HEK293 (cell line): ENCODE results near the gene CLIC5.

Source experiments
- CTCF ChIA-PET: fragments of 350-600 bp; formaldehyde crosslinking; extraction: SDS; loops from one replicate; lab custom pipeline; 2021; ENCODE audit warnings: antibody characterized with exemption; lab: Yijun Ruan, JAX
- POLR2A ChIA-PET: fragments of 300-600 bp; formaldehyde crosslinking; extraction: SDS; loops from one replicate; lab custom pipeline; 2020; ENCODE audit warnings: antibody characterized with exemption, inconsistent platforms; lab: Yijun Ruan, JAX
- H3K27ac ChIP-seq: fragments of 200-500 bp; sonication (Bioruptor generic); 2 replicates; pipeline ENCODE4 v1.5.1; 2014; ENCODE audit warnings: low read depth, low read length, control low read depth, inconsistent platforms; ENCODE audit errors: extremely low read depth
- H3K36me3 ChIP-seq, 2 experiments: fragments of 200-500 bp in 1 of 2; sonication (Bioruptor generic) in 1 of 2; 1 replicate in 1 of 2; 2 replicates in 1 of 2; pipeline ENCODE4 v1.5.1; 2014 to 2017; ENCODE audit warnings: inconsistent platforms in 2 of 2, low read length in 2 of 2; ENCODE audit not compliant: control insufficient read depth in 2 of 2, insufficient read depth in 1 of 2
- H3K4me1 ChIP-seq: fragments of 200-500 bp; sonication (Bioruptor generic); 2 replicates; pipeline ENCODE4 v1.5.1; 2014; ENCODE audit warnings: mild to moderate bottlenecking, low read length, inconsistent platforms; ENCODE audit not compliant: control insufficient read depth, insufficient read depth
- H3K4me3 ChIP-seq: 2 replicates; pipeline ENCODE4 v1.5.1; 2011; ENCODE audit warnings: low read depth, mild to moderate bottlenecking, control low read depth, low read length, moderate library complexity
- H3K9me3 ChIP-seq: fragments of 200-500 bp; sonication (Bioruptor generic); 2 replicates; pipeline ENCODE4 v1.5.1; 2014; ENCODE audit warnings: low read depth, low read length, inconsistent platforms; ENCODE audit not compliant: control insufficient read depth, insufficient read depth
- EGR2 ChIP-seq: fragments of 450-650 bp; formaldehyde crosslinking; IDR thresholded peaks from 2 replicates; pipeline ENCODE4 v1.5.1; 2016; ENCODE audit warnings: low read depth, missing biosample characterization, missing genetic modification characterization
- MYNN ChIP-seq: fragments of 450-650 bp; formaldehyde crosslinking; IDR thresholded peaks from 2 replicates; pipeline ENCODE4 v1.5.1; 2016; ENCODE audit warnings: missing biosample characterization, missing genetic modification characterization, borderline replicate concordance
- OSR2 ChIP-seq: fragments of 450-650 bp; formaldehyde crosslinking; IDR thresholded peaks from 2 replicates; pipeline ENCODE4 v1.5.1; 2016; ENCODE audit warnings: missing biosample characterization, missing genetic modification characterization
- REPIN1 ChIP-seq: fragments of 450-650 bp; formaldehyde crosslinking; IDR thresholded peaks from 2 replicates; pipeline ENCODE4 v1.5.1; 2017; ENCODE audit warnings: missing biosample characterization, missing genetic modification characterization, low read depth
- YY2 ChIP-seq: fragments of 450-650 bp; formaldehyde crosslinking; IDR thresholded peaks from 2 replicates; pipeline ENCODE4 v1.5.1; 2016; ENCODE audit warnings: missing biosample characterization, missing genetic modification characterization
- ZBTB20 ChIP-seq: fragments of 450-650 bp; formaldehyde crosslinking; IDR thresholded peaks from 2 replicates; pipeline ENCODE4 v1.5.1; 2016; ENCODE audit warnings: missing biosample characterization, missing genetic modification characterization
- ZIC2 ChIP-seq: fragments of 450-650 bp; formaldehyde crosslinking; IDR thresholded peaks from 2 replicates; pipeline ENCODE4 v1.5.1; 2016; ENCODE audit warnings: missing biosample characterization, missing genetic modification characterization
- ZNF174 ChIP-seq: fragments of 450-650 bp; formaldehyde crosslinking; IDR thresholded peaks from 2 replicates; pipeline ENCODE4 v1.5.0; 2017; ENCODE audit warnings: missing biosample characterization, mild to moderate bottlenecking, missing genetic modification characterization
- ZNF211 ChIP-seq: fragments of 450-650 bp; formaldehyde crosslinking; IDR thresholded peaks from 2 replicates; pipeline ENCODE4 v1.5.1; 2016; ENCODE audit warnings: low read depth, missing biosample characterization, missing genetic modification characterization
- ZNF423 ChIP-seq: fragments of 450-650 bp; formaldehyde crosslinking; IDR thresholded peaks from 2 replicates; pipeline ENCODE4 v1.5.1; 2016; ENCODE audit warnings: missing biosample characterization, missing genetic modification characterization
- ZNF549 ChIP-seq: fragments of 450-650 bp; IDR thresholded peaks from 2 replicates; pipeline ENCODE4 v1.5.1; 2018; ENCODE audit warnings: missing biosample characterization, missing genetic modification characterization, mild to moderate bottlenecking, inconsistent platforms, moderate library complexity
- ZNF776 ChIP-seq: fragments of 450-650 bp; formaldehyde crosslinking; IDR thresholded peaks from 2 replicates; pipeline ENCODE4 v1.5.0; 2017; ENCODE audit warnings: missing biosample characterization, missing genetic modification characterization, borderline replicate concordance
- TF ChIP-seq, protein P1 (sequence below): fragments of 450-650 bp; IDR thresholded peaks from 2 replicates; pipeline ENCODE4 v1.5.1; 2018; ENCODE audit warnings: missing biosample characterization, missing genetic modification characterization
- TF ChIP-seq, protein P2 (sequence below): fragments of 450-650 bp; formaldehyde crosslinking; IDR thresholded peaks from 2 replicates; pipeline ENCODE4 v1.5.1; 2016; ENCODE audit warnings: missing biosample characterization, missing genetic modification characterization

The CLIC5 gene

DNA sequence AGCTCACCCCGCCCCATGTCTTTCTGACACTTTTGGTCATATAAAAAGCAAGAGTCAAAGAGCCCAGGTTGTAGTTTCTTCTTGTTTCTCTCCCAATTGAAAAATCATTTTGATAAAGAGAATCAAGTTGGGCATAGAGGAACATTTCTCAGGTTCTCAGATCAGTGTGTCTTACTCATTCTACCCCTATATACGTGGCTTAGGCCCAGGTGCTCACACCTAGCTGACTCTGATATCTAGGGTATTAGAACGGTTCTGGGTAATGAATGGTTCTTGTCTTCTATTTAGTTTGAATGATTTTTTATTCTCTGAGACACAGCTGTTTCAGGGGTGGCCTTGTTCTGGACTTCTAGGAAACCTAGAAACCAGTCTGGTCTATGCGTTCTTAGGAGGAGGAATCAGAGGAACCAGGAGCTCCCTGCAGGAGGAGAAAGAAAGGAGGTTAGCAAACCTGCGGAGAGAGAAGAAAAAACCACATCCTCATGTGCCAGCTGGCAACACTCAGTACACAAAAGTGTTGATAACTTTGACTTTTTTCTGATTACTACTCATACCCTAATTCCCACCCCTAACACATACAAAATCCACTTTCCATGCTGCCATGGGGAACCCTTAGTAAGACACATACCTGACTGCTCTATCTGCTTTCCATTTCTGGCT lies 178.0 kb downstream of the CLIC5 start:
- H3K27ac ChIP-seq: no peak overlapping the region
- ChIA-PET CTCF (interaction anchor here (0.9 kb wide), 1 partner anchor 1363 kb away, joined by 3 read pairs; no protein-coding TSS in a partner anchor), POLR2A (no interaction called here)
- H3K4me1 ChIP-seq: no peaks in the 10 kb centered on the region
- H3K36me3 ChIP-seq: no peaks in the 10 kb centered on the region
- TF ChIP-seq REPIN1: no peak
- TF ChIP-seq OSR2: no peak
- TF ChIP-seq, protein P1, sequence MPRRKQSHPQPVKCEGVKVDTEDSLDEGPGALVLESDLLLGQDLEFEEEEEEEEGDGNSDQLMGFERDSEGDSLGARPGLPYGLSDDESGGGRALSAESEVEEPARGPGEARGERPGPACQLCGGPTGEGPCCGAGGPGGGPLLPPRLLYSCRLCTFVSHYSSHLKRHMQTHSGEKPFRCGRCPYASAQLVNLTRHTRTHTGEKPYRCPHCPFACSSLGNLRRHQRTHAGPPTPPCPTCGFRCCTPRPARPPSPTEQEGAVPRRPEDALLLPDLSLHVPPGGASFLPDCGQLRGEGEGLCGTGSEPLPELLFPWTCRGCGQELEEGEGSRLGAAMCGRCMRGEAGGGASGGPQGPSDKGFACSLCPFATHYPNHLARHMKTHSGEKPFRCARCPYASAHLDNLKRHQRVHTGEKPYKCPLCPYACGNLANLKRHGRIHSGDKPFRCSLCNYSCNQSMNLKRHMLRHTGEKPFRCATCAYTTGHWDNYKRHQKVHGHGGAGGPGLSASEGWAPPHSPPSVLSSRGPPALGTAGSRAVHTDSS (tag by site-specific recombination): no peak
- TF ChIP-seq YY2: no peak
- TF ChIP-seq, protein P2, sequence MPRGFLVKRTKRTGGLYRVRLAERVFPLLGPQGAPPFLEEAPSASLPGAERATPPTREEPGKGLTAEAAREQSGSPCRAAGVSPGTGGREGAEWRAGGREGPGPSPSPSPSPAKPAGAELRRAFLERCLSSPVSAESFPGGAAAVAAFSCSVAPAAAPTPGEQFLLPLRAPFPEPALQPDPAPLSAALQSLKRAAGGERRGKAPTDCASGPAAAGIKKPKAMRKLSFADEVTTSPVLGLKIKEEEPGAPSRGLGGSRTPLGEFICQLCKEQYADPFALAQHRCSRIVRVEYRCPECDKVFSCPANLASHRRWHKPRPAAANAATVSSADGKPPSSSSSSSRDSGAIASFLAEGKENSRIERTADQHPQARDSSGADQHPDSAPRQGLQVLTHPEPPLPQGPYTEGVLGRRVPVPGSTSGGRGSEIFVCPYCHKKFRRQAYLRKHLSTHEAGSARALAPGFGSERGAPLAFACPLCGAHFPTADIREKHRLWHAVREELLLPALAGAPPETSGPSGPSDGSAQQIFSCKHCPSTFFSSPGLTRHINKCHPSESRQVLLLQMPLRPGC (tag by site-specific recombination): no peak
- TF ChIP-seq ZNF423 (tag by site-specific recombination): no peak
- no peak for TF ChIP-seq ZNF776 (tag by site-specific recombination)
- TF ChIP-seq EGR2 (tag by site-specific recombination): no peak
- TF ChIP-seq MYNN (tag by site-specific recombination): no peak
- TF ChIP-seq ZNF174: no peak
- H3K9me3 ChIP-seq: no peaks in the 10 kb centered on the region
- H3K4me3 ChIP-seq: no peak overlapping the region

- no peaks in the 10 kb centered on the region for H3K9me3 ChIP-seq
- TF ChIP-seq ZIC2 (tag by site-specific recombination) (peak; percentile 41), ZBTB20 (tag by site-specific recombination) (no peak)
- no peaks in the 10 kb centered on the region for H3K36me3 ChIP-seq
- H3K27ac ChIP-seq: no peak overlapping the region
- no peak overlapping the region for H3K4me3 ChIP-seq
- POLR2A ChIA-PET: no interaction called here
- no peaks in the 10 kb centered on the region for H3K4me1 ChIP-seq
- CTCF ChIA-PET: no interaction called here
These were observed 178.7 kb downstream of the CLIC5 start for GRCh38 chr6:45836984-45837383.

GRCh38 chr6:45836438-45836824 lies 179.2 kb downstream of the CLIC5 start:
- H3K36me3 ChIP-seq: no peaks in the 10 kb centered on the region
- no peaks in the 10 kb centered on the region for H3K4me1 ChIP-seq
- H3K4me3 ChIP-seq: no peak overlapping the region
- ChIA-PET CTCF (interaction anchor here (1.5 kb wide), 1 partner anchor 86 kb away, joined by 7 read pairs; no protein-coding TSS in a partner anchor), POLR2A (no interaction called here)
- TF ChIP-seq ZIC2 (tag by site-specific recombination) (peak; percentile 92), ZNF211 (tag by site-specific recombination) (no peak)
- H3K9me3 ChIP-seq: no peaks in the 10 kb centered on the region
- no peak overlapping the region for H3K27ac ChIP-seq

DNA sequence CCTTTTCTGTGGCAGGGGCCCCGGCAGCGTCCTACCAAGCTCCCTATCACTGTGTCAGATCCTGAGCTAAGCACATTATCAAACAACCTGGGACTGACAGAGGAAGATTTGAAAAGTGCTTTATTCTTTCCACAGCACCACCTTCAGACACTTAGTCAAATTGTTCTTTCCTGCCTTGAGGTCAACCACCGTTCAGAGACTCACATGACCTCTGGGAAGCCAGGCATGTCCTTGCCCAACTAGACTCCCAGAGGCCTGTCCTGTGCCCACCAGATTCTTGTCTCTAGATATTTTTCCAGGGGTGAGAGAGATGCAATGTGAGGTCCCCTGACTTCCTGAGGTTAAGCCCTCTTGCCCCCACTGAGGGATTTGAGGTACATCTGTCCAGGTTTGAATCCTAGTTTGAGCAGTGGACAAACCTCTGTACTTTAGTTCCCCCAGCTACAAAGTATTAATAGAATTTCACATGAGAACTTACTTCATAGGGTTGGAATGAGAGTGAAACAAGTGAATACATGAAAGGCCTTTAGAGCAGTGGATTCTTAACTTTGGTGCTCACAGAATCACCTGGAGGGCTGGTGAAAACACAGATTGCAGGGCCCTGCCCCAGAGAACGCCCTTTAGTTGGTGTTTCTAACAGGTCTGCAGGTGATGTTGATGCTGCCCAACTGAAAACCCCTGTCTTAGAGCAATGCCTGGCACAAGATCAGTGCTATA lies 179.8 kb downstream of the CLIC5 start:
- Histone ChIP-seq H3K4me1 (no peaks in the 10 kb centered on the region), H3K36me3 (no peaks in the 10 kb centered on the region), H3K4me3 (no peak overlapping the region), H3K27ac (no peak overlapping the region), H3K9me3 (no peaks in the 10 kb centered on the region)
- POLR2A ChIA-PET: no interaction called here
- CTCF ChIA-PET: interaction anchor here (0.8 to 1.5 kb wide), 3 partner anchors 8 to 1205 kb away, joined by 3 to 7 read pairs (median 4); no protein-coding TSS in a partner anchor
- peak; percentile 56; the same call in 1 of the 2 replicates for TF ChIP-seq ZBTB20 (tag by site-specific recombination)
- TF ChIP-seq ZNF549: no peak
